Superior temporal gyrus (tissue), 1 donor: Measurements from ENCODE around the gene PABPC4L.
"Not testable (repeated sequence)": the region's sequence is repeated elsewhere in the genome, so short reads cannot be mapped to it uniquely, and the experiment has no call there.

Experiments
- DNase-seq: peaks from one replicate; pipeline ENCODE4 v3.0.0-alpha.2; 2016; ENCODE audit errors: extremely low spot score

Gene PABPC4L

GRCh38 chr4:134201216-134202161 is at the start of gene PABPC4L:
Gene PABPC4L (minus strand): TSS chr4:134201789. CDS start chr4:134201019, 770 bp downstream.
- DNase-seq, result no peak

- DNase-seq, result no peak
Observed at GRCh38 chr4:134251322-134251721, 49.7 kb upstream of the PABPC4L start.

GRCh38 chr4:134243742-134244713 is 42.4 kb upstream of the PABPC4L start:
- DNase-seq, result no peak

GRCh38 chr4:134219043-134219442 is 17.5 kb upstream of the PABPC4L start:
- no peak for DNase-seq

GRCh38 chr4:134216411-134216810 is 14.8 kb upstream of the PABPC4L start:
- DNase-seq, result no peak

DNA sequence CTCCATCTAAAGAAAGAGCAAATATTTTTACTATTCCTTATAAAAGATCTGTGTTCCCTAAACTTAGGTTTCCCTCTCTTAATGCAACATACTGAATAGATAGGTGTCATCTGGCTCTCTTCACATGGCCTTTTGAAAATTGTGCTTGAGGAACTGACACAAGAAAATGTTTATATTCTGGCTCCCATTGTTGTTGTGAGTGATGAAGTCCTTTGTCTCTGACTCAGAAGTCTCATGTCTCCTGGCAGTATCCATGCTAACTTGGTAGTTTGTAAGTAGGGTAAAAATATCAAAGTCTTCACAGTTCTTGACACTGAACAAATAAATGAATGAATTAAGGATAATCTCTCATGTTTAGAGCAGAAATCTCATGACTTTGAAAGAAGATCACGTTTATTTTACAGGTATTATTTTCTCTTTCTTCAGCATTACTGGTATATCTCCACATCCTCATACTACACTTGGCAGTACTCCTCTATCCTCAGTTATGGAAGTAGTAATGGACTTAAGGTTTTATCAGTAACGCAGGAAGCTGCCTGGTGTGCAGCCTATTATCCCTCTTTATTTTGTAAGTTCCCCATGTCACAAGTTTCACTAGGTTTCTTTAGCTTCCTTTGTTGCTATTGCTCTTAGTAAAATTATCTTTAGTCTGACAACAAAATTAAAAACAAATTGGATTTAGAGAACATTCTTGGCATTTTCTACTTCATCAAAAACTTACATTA is 14.2 kb upstream of the PABPC4L start:
- DNase-seq, result no peak

- not testable (repeated sequence) for DNase-seq
Observed at GRCh38 chr4:134207955-134208354, 6.4 kb upstream of the PABPC4L start.

DNA sequence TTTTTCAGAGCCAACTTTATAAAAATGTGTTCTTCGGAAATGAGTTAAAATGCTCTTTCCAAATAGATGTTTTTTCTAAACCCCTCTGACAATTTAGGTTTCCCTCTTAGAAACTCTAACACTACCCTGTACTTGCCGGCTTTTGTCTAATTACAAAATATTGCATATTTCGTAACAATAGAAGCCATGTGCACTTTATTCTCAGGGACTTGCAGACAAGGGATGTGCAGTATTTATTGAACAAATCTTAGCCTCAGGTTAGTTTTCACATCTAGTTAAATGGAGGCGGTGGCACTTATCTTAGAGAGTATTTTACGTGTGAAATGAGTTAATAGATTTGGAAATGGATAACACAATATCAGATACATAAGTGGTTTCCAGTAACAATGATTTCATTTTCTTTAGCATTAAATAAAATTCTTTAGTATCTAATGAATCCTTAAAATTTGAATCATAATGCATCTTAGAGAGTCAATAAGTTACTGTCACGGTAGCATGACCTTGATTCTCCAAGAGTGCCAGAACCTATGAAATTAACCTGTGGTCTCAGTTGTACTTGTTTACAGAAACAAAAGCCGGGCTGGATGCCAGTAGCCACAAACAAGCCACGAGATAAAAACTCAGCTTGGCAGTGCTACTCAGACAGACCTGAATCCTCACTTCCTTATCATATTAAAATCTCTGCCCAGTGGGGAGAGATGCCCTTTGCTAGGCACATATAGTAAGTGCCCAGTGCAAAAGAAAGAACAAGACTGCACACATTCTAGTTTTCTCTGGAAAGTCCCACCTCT is 772 bp upstream of the PABPC4L start:
- DNase-seq, result no peak

DNA sequence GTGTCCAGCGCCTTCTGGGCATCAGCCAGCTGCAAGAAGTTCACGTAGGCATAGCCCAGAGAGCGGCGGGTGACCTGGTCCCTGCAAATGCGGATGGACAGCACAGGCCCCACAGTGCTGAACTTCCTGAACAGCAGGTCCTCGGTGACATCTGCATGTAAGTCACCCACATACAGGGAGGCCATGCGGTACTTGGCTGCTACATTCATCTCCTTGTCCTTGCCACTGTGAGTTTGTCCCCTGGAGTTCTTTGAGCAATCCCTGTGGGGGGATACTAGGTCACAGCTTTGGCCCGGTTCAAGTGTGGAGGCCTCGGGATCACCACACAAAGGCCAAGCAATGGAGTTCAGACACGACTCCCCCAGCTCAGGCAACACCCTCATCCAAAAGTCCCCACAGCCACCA is 776 bp downstream of the PABPC4L start:
- no peak for DNase-seq

GRCh38 chr4:134189949-134190348 is 11.6 kb downstream of the PABPC4L start:
- no peak for DNase-seq

DNA sequence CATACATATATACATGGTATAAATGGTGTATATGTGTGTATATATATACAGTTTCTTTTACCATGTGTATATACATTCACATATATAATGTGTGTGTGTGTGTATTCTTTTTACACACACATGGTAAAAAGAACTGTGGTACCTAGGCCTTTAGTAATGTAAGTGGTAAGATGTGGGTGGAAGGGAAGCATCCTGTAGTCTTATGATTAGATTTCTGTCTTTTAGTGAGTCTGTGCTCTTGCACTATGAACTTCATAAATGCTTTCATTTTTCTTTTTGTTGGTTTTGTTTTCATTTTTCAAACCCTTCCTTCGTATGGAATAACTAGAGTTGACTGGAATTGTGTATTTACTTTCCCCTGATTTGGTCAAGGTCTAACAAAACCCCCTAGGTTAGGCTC is 12.1 kb downstream of the PABPC4L start:
- no peak for DNase-seq

GRCh38 chr4:134178706-134179105 is 22.9 kb downstream of the PABPC4L start:
- DNase-seq, result no peak

DNA sequence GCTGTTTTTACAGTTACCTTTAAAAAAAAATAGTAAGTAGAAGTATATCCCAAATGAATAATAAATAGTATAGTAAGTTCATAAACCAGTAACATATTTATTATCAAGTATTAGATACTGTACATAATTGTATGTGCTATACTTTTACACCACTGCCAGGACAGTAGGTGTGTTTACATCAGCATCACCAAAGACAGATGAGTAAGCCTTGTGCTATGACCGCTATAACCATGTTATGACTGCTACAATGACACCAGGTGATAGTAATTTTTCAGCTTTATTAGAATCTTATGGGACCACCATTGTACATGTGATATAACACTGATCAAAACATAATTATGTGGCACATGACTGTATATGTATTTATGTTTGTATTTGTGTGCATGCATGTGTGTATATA is 27.3 kb downstream of the PABPC4L start:
- DNase-seq, result no peak

GRCh38 chr4:134160211-134160610 is 41.4 kb downstream of the PABPC4L start:
- no peak for DNase-seq

DNA sequence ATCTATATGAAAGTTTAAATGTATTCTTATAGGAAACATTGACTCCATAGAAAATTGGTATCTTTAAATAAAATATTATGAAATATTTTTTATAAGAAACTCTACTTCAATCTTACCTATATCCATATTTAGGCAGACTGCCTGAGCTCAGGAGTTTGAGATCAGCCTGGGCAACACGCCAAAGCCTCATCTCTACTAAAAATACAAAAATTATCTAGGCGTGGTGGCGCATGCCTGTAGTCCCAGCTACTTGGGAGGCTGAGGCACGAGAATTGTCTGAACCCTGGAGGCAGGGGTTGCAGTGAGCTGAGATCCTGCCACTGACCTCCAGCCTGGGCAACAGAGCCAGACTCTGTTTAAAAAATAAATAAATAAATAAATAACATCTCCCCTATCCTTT is 47.5 kb downstream of the PABPC4L start:
- no peak for DNase-seq

DNA sequence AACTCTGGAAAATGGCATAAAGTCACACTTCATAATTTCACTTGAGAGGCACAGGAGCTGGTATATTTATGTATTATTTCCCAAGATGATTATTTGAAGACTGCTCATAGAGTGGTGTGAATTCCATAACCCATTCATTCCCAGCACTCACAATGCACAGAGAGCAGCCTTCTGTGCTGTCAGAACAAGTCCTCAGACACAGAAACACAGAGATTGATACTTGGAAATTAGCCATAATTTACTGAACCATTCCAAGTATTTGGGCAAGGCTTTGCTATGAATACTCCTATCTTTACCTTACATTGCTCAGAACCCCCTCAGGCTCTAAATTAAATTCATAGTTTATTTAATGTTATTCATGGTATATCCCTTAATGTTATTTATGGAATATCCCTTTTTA is 53.6 kb downstream of the PABPC4L start:
- DNase-seq, result no peak
